Femur (tissue), 1 donor: ENCODE results near the gene PHACTR2.

Source experiments
- DNase-seq: peaks from one replicate; pipeline ENCODE4 v3.0.0-alpha.2; 2017

PHACTR2 gene

GRCh38 chr6:143743301-143744166, 65.8 kb downstream of the PHACTR2 start:
- DNase-seq, result peak; percentile 88

GRCh38 chr6:143744551-143745165, 66.9 kb downstream of the PHACTR2 start:
- peak; percentile 41 for DNase-seq

GRCh38 chr6:143745166-143746133, 67.7 kb downstream of the PHACTR2 start:
- peak; percentile 65 for DNase-seq

- DNase-seq, result peak; percentile 36
These were observed 68.7 kb downstream of the PHACTR2 start for GRCh38 chr6:143746202-143747119.

- DNase-seq, result no peak
These were observed 69.6 kb downstream of the PHACTR2 start for GRCh38 chr6:143747347-143747842.

GRCh38 chr6:143749891-143750290, 72.1 kb downstream of the PHACTR2 start:
- no peak for DNase-seq

GRCh38 chr6:143750877-143751276, 73.1 kb downstream of the PHACTR2 start:
- DNase-seq, result no peak

- DNase-seq, result no peak
These were observed 74.7 kb downstream of the PHACTR2 start for GRCh38 chr6:143752459-143752858.

- no peak for DNase-seq
These were observed 75.9 kb downstream of the PHACTR2 start for GRCh38 chr6:143753678-143754077.

GRCh38 chr6:143754204-143754603, 76.4 kb downstream of the PHACTR2 start:
- peak; percentile 35 for DNase-seq

GRCh38 chr6:143755301-143755744, 77.6 kb downstream of the PHACTR2 start:
- no peak for DNase-seq

GRCh38 chr6:143757346-143757832, 79.6 kb downstream of the PHACTR2 start:
- no peak for DNase-seq

- DNase-seq, result no peak
These were observed 80.8 kb downstream of the PHACTR2 start for GRCh38 chr6:143758551-143758950.

- DNase-seq, result no peak
These were observed 81.9 kb downstream of the PHACTR2 start for GRCh38 chr6:143759666-143760065.

GRCh38 chr6:143761074-143761473, 83.3 kb downstream of the PHACTR2 start:
- DNase-seq, result no peak

GRCh38 chr6:143762126-143762525, 84.4 kb downstream of the PHACTR2 start:
- DNase-seq, result no peak

GRCh38 chr6:143765422-143766184, 87.8 kb downstream of the PHACTR2 start:
- DNase-seq, result no peak

GRCh38 chr6:143766185-143766553, 88.4 kb downstream of the PHACTR2 start:
- DNase-seq, result no peak

- DNase-seq, result no peak
These were observed 89.7 kb downstream of the PHACTR2 start for GRCh38 chr6:143767433-143767832.
